ENCODE measurements around the gene GPR62.

DNA sequence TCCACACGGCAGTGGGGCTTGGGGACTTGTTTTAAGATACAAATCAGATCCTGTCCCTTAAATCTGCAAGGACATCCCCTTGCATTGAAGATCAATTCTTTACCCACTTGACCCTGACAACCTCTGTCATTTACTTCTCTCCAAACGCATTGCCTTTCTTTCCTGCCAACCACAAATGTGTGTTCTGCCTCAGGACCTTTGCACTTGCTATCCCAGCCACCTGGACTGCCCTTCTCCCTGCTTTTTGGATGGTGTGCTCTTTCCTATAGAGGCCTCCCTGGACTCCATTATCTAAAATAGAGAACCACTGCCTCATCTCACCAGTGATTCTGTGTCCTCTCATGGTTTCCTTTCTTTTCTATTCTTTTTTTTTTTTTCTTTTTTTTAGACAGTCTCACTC, 42.0 kb downstream of the GPR62 start:
- TF ChIP-seq, protein P1, sequence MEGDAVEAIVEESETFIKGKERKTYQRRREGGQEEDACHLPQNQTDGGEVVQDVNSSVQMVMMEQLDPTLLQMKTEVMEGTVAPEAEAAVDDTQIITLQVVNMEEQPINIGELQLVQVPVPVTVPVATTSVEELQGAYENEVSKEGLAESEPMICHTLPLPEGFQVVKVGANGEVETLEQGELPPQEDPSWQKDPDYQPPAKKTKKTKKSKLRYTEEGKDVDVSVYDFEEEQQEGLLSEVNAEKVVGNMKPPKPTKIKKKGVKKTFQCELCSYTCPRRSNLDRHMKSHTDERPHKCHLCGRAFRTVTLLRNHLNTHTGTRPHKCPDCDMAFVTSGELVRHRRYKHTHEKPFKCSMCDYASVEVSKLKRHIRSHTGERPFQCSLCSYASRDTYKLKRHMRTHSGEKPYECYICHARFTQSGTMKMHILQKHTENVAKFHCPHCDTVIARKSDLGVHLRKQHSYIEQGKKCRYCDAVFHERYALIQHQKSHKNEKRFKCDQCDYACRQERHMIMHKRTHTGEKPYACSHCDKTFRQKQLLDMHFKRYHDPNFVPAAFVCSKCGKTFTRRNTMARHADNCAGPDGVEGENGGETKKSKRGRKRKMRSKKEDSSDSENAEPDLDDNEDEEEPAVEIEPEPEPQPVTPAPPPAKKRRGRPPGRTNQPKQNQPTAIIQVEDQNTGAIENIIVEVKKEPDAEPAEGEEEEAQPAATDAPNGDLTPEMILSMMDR (IDR thresholded peaks at IDR 0.05), result no peak
- TF ChIP-seq POLR2A (IDR thresholded peaks at IDR 0.05), result no peak
